HG03565 (cell line): ENCODE measurements around the gene SPANXN3.
"Not testable (repeated sequence)": the region's sequence is repeated elsewhere in the genome, so short reads cannot be mapped to it uniquely, and the experiment has no call there.

Source experiments
- ATAC-seq: cut with Tn5 transposase; IDR thresholded peaks from one replicate; pipeline ENCODE4 v1.9.1; 2021; ENCODE audit warnings: mild to moderate bottlenecking, moderate library complexity; ENCODE audit not compliant: unreplicated experiment

Gene SPANXN3, protein sequence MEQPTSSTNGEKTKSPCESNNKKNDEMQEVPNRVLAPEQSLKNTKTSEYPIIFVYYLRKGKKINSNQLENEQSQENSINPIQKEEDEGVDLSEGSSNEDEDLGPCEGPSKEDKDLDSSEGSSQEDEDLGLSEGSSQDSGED

DNA sequence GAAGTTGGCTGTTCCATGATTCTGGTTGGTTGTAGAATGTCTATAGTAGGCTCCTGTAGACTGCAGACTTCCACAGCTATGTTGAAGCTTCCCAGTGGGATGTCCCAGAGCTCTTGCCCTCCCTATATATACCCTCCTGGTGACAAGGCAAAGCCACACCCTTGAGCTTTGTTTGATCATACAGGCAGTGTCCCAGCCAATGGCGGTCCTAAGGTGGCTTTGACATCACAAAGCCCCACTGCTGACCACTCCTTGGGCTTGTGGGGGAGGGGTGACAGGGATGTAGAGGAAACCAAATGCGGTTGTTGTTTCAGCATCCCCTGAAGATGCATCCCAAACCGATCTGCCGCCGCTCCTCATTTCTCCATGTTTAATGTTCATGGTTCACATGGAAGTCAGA, at the start of gene SPANXN3:
Gene SPANXN3 (minus strand): TSS at position 101 of the 400 bp plus-strand sequence. CDS start 84 bp downstream, at position 17.
- not testable (repeated sequence) for ATAC-seq

- ATAC-seq = no peak
These were observed 18.9 kb upstream of the SPANXN3 start for GRCh38 chrX:143536176-143536575.

GRCh38 chrX:143502196-143502595, 15.1 kb downstream of the SPANXN3 start:
- not testable (repeated sequence) for ATAC-seq

GRCh38 chrX:143500751-143501150, 16.5 kb downstream of the SPANXN3 start:
- no peak for ATAC-seq

GRCh38 chrX:143486105-143486504, 31.2 kb downstream of the SPANXN3 start:
- ATAC-seq = no peak

- ATAC-seq = no peak
These were observed 40.5 kb downstream of the SPANXN3 start for GRCh38 chrX:143476751-143477150.

DNA sequence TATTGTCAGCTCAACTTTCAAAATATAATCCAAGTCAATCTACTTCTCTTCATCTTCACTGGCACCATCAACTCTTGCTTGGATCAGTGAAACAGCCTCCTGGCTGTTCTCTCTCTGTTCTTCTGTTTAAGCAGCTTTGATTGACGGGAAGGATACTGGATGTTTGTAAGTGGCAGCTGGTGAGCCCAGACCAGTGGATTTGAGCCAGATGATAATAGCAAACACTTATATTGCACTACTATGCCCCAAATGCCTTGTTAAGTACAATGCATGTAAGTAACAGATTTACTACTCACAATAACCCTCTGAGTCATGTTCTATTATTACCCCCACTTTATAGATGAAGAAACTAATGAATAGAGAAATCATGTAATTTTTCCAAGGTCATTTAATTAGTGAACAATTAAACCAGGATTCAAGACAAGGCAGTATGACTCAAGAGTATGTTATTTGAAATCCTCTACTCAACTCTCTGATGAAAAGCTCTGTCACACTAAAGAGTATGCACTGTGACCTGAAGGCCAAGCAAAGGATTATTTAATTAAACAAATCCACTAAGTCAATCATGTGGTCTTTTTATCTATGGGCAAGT, 44.8 kb downstream of the SPANXN3 start:
- no peak for ATAC-seq

GRCh38 chrX:143466130-143466529, 51.1 kb downstream of the SPANXN3 start:
- no peak for ATAC-seq

- no peak for ATAC-seq
These were observed 54.6 kb downstream of the SPANXN3 start for GRCh38 chrX:143462696-143463095.

- no peak for ATAC-seq
These were observed 55.7 kb downstream of the SPANXN3 start for GRCh38 chrX:143461606-143462005.
